ENCODE results near the gene ZYG11A.

ZYG11A gene

DNA sequence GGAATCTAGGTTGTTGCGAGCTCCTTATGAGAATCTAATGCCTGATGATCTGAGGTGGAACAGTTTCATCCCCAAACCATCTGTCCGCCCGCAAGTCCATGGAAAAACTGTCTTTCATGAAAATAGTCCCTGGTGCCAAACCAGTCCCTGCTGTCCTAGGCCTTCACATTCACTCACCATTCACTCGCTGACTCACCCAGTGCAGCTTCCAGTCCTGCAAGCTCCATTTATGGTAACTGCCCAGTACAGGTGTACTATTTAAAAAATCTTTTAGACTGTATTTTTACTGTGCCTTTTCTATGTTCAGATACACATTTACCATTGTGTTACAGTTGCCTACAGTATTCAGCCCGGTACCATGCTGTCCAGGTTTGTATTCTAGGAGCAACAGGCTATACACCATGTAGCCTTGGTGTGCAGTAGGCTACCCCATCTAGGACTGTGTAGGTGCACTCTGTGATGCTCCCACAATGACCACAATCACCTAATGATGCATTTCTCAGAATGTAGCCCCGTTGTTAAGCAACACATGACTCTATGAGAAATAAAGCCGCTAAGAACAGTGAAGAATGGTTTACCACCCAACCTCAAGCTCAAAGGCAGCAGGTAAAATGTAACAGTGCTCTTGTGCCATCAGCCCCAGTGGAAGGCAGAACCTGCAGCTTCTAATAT is 76.6 kb downstream of the ZYG11A start:
- no peak for DNase-seq

DNA sequence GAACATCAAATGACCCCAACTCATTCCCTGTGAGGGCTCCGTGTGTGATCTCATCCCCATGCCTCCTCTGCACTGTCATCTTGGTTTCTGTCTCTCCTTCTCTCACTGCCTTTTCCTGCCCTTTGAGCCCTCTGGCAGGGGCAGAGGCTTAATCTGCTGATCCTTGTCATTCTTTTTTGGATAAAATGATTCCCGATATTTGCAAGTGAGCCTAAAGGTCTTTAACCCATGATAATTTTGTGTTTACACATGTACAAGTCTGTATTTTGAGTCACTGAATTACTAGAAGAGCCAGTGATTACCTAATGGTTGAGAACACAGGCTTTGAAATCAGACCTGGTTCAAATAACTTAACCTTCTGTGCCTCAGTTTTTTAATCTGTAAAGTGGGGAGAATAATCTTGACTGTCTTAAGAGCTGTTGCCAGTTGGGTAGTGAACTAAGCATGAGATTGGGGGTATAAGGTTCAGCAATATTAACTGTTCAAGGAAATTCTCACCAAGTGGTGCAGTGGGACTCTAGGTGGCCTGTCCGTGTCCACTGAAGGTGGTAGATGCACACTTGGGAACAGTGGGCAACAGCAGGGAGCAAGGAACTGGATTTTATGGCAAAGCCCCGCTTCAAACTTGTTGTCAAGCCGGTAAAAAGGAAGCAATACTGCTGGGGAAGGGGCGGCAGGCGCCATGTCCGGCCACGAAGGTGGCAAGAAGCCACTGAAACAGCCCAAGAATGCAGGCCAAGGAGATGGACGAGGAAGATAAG is 77.3 kb downstream of the ZYG11A start:
- DNase-seq, result no peak

DNA sequence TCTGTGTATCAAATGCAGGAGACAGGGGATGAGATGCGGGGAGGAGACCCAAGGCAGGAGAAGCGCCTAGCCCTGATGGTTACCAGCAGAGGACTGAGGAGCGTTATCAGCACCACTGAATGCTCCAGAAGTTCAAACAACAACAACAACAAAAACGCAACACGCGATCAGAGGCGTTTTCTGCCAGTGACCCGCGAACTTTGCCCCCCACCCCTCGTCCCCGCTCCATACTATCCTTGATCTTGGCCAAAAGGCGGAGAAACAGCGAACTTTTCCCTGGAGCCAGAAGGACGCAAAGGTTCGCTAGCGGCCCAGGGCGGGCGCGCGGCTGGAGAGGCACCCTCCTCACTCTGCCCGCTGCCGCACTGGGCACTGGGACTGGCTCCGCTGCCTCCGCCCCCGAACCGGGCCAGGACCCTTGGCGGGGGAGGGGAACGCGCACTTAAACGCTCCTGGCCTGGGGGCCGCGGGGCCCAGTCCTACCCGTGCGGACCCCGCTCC is 78.3 kb downstream of the ZYG11A start:
- DNase-seq, result no peak

DNA sequence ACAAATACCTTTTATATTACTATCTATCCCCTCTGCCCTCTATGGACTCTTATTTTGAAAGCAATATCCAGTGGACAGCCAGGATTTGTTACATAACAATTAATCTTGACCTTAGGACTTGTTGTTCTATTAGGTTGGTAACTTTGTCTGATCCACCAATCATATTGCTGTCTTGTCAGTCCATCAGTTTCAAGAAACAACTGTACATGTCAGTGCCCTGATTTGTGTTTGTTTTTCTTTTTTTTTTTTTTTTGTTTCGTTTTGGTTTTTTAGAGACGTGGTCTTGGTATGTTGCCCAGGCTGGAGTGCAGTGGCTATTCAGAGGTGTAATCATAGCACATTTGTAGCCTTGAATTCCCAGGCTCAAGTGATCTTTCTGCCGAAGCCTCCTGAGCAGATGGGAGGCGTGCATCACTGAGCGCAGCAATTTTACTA is 83.0 kb downstream of the ZYG11A start:
- no peak for DNase-seq

DNA sequence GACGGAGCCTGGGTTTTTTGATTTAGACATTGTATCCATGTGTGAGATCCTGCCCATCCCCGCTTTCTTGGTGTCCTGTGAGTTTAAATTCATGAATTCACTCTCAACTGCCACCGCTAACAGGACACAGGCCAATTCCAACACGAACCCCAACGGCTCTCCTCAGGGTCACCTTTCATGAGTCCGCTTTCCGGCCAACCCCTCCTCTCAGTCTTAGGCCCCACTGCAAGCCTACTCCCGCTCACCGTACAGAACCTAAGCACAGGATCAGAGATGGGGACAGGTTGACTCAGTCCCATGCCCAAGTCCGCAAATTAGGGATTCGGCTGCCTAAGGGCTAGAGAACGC is 84.3 kb downstream of the ZYG11A start:
- no peak for DNase-seq

DNA sequence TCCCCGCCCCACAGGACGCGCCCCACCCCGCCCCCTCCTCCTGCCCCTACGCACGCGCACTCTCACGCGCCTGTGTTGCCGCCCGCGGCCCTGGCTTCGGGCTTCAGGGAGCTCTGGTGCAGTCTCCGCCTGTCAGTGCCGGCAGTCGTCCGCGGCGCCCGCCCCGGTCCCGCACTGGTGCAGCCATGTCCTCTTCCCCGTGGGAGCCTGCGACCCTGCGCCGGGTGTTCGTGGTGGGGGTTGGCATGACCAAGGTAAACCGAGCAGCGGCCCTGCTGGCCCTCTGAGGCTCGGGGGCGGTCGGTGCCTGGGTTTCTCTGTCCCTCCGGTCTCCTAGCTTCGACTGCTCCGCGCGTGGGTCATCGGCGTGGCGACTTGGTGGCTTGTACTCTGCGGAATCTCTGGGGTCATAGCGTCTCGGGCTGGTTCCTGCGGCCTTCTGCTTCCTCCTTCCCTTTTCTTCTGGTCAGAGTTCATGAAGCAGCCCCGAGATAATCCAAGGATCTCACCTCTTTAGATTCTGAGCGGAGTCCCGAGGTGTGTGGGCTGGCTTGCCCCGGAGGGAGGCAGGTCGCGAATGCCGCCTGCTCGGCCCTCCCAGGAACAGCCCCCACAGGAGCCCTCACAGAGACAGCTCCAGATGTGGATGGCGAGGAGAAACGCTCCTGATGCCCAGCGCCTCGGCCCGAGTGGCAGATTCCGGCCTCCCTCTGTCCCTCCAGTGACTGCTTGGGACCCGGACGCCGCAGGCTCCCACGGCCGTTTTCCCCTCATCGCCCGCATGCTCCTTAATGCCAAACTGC is 84.9 kb downstream of the ZYG11A start, which contains the start of gene SCP2:
SCP2 (plus strand) TSS at position 65 of the 803 bp plus-strand sequence; CDS start at position 186, 121 bp downstream.
- peak; percentile 24 for DNase-seq

DNA sequence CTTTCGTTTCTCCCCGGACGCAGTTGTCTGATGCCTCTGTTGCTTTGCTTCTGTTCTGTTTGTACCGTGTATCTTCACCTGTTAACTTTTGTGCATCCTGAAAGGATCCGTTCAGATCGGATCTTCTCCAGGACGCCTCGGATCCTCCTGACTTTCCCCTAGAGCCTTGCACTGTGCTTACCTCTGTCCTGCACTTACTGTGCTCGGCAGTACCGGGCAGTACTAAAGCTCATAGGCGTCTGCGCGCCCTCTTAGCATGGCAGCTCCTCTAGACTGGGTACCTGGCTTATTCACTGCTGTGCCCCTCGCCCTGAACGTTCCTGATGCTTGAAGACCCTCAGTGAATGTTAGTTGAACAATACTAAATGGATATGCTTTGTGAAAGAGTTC is 85.5 kb downstream of the ZYG11A start:
- no peak for DNase-seq

DNA sequence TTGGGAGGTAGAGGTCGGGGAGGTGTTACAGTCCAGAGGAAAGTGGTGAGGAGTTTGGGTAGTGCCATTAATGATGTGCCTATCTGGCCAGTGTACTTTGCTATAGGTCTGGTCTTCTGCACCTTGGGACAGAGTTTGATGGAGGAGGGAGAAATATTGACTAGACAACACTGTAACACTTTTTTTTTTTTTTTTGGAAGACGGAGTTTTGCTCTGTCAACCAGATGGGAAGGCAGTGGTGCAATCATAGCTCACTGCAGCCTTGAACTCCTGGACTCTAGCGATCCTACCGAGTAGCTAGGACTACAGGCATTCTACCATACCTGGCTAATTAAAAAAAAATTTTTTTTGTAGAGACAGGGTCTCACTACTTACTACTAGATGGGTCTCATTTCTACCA is 86.5 kb downstream of the ZYG11A start:
- no peak for DNase-seq

DNA sequence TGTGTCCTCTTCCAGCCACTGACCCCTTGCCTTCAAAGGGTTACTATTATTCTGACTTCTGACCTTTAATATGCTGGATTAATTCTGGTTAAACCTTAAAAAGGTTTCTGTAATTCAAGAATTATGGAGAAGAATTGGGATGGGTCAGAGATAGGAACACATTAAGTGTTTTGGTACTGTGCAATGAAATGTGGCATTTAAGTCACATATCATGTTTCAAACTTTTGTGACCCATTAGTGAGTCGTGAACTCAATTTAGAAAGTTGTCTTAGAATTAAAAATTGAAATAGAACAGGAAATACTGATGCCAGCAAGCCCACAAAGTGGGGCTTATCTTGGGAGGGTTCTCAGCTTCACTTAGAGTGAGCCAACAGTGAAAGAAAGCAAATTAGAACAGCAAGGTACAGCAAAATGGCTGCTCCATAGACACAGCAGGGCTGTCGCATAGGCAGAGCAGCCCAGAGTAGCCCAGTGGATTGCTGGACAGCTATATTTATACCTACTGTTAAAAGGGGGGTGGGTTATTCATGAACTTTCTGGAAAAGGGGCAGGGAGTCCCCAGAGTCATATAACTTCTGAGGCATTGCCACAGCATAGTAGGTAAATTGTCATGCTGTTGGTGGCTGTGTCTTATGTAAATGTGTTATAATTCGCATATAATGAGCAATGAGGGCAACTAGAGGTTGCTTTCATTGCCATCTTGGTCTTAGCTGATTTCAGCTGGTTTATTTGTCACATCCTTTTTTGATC is 95.0 kb downstream of the ZYG11A start:
- no peak for DNase-seq

DNA sequence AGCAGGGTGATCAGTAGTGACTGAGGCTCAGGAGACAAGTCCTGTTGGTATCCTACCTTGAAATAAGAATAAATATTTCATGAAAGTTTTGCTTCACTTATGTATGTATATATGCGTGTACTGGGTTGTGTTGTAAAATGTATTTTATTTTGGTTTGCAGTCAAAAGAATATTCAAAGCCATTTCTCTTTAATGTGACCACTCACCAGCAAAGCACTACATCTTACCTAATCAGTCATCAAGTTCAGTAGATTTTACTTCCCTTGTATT is 95.6 kb downstream of the ZYG11A start:
- DNase-seq, result no peak

DNA sequence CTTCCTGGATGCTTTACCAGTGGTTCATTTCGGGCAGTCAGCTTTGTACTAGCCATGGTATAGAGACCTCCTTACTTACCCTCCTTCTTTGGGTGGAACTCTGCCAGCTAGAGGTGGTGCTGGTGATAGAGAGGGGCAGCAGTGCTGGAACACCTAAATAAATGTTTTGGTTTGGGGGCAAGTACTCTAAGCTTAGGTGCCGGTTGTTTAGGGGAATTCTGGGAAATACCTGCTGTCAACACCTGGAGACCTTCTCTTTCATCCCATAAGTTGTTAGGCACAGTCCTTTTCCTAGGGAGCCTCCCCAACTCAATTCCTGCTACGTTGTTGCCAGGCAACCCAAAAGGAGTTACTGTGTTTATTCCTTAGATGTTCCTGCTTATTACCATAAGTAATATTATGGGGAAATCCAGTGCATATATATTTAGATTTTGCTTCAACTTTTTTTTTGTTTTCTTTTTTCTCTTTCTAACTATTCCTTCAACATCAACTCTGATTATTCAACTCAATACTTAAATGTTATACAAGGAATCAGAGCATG is 101.4 kb downstream of the ZYG11A start:
- no peak for DNase-seq

DNA sequence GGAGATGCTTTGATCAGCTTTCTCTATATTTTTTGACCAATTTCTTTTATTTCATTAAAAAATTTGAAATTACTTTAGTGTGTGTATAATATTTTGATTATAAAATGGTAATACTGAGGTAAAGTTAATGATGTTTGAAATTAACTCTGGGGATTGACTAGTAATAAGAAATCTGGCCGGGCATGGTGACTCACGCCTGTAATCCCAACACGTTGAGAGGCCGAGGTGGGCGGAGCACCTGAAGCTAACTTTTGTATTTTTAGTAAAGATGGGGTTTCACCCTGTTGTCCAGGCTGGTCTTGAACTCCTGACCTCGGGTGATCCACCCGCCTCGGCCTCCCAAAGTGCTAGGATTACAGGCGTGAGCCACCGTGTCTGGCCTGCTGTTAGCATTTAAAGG is 102.0 kb downstream of the ZYG11A start:
- no peak for DNase-seq

Data from NCI-H1417 treated with DMSO at 0.1 percent for 48 hours (cell line).